H1 (cell line): ENCODE results near the gene SLC25A27.

ENCODE experiments used
- ATF2 ChIP-seq: IDR thresholded peaks from 2 replicates; pipeline ENCODE4 v1.6.1; 2012; ENCODE audit warnings: low read length, inconsistent platforms
- ATF3 ChIP-seq: IDR thresholded peaks from 2 replicates; pipeline ENCODE4 v1.6.1; 2011; ENCODE audit warnings: low read depth, mild to moderate bottlenecking, low read length; ENCODE audit not compliant: insufficient read depth
- CEBPB ChIP-seq: IDR thresholded peaks from 2 replicates; pipeline ENCODE4 v1.6.1; 2012; ENCODE audit warnings: low read depth, low read length
- CHD1 ChIP-seq: IDR thresholded peaks from 2 replicates; pipeline ENCODE4 v1.6.1; 2012; ENCODE audit warnings: low read depth, low read length, improper control_type of control experiment
- CREB1 ChIP-seq: IDR thresholded peaks from 2 replicates; pipeline ENCODE4 v1.6.1; 2012; ENCODE audit warnings: inconsistent platforms
- HDAC6 ChIP-seq: IDR thresholded peaks from one replicate; pipeline ENCODE4 v1.7.1; 2012; ENCODE audit warnings: low read depth, mild to moderate bottlenecking, inconsistent platforms, low read length, moderate library complexity
- KDM1A ChIP-seq: fragments of 200-600, 300-600 bp; sonication (generic); IDR thresholded peaks from 2 replicates; pipeline ENCODE4 v1.7.1; 2016; ENCODE audit warnings: mild to moderate bottlenecking, low read length, borderline replicate concordance
- MAX ChIP-seq: IDR thresholded peaks from 2 replicates; pipeline ENCODE4 v1.6.1; 2012; ENCODE audit warnings: inconsistent platforms
- POLR2A ChIP-seq, 2 experiments: IDR thresholded peaks; 1 replicate in 1 of 2; 2 replicates in 1 of 2; pipeline ENCODE4 v1.6.1; 2011; ENCODE audit warnings: low read depth in 2 of 2, low read length in 2 of 2, mild to moderate bottlenecking in 2 of 2; ENCODE audit errors: control extremely low read depth in 1 of 2
- RAD21 ChIP-seq, 2 experiments: IDR thresholded peaks in 1 of 2; conservative IDR thresholded peaks in 1 of 2; 2 replicates each; pipeline ENCODE4 v1.6.1; 2011; ENCODE audit warnings: low read depth in 2 of 2, low read length in 2 of 2, improper control_type of control experiment in 1 of 2, inconsistent platforms in 1 of 2, mild to moderate bottlenecking in 1 of 2, moderate library complexity in 1 of 2
- SP1 ChIP-seq: IDR thresholded peaks from 2 replicates; pipeline ENCODE4 v1.6.1; 2011; ENCODE audit warnings: low read depth, low read length
- SP2 ChIP-seq: IDR thresholded peaks from 2 replicates; pipeline ENCODE4 v1.6.1; 2012; ENCODE audit warnings: mild to moderate bottlenecking, low read length, inconsistent platforms
- TF ChIP-seq, protein P1 (sequence below), 3 experiments: IDR thresholded peaks; 1 replicate in 2 of 3; 2 replicates in 1 of 3; pipeline versions ENCODE4 v1.5.1 to v1.6.1; 2011; ENCODE audit warnings: low read length in 3 of 3, mild to moderate bottlenecking in 3 of 3, inconsistent platforms in 2 of 3, low read depth in 1 of 3, moderate library complexity in 1 of 3; ENCODE audit not compliant: insufficient read depth in 1 of 3; ENCODE audit errors: control extremely low read depth in 1 of 3

DNA sequence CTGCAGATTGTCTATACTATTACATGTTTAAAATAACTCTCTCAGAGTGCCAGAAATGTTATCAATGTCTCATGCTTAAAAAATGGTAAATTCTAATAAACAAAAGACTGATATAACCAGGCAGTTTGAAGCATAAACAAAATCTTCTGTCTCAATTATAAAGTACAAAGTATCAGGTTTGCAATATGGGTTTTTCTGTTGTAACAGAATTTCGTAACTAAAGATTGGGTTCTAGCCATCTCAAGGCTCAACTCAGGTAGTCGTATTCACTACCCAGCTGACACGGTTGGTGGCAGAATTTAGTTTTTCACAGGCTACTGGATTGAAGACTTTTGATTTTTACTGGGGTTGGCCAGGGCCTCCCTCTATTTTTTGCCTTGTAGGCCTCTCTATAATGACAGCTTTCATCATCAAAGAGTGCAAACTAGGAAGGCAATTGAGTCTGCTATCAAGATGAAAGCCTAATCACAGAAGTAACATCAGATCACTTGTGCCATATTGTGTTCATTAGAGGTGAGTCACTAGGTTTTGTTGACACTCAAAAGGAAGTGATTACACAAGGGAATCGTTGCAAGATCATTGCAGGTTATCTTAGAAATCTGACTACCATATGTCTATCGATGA lies 3.8 kb upstream of the SLC25A27 start:
- TF ChIP-seq CREB1 (no peak), HDAC6 (no peak), MAX (no peak), SP1 (no peak), RAD21 (IDR thresholded peaks at IDR 0.05 in 1 of 2, conservative IDR thresholded peaks at IDR 0.05 in 1 of 2; ENCODE audit: low read depth in 2 of 2, low read length in 2 of 2) (no peak), CHD1 (no peak), SP2 (no peak), ATF2 (no peak), POLR2A (IDR thresholded peaks at IDR 0.05; ENCODE audit: control extremely low read depth in 1 of 2, low read depth in 2 of 2, low read length in 2 of 2) (no peak), ATF3 (no peak), CEBPB (no peak), KDM1A (no peak)
- TF ChIP-seq, protein P1, sequence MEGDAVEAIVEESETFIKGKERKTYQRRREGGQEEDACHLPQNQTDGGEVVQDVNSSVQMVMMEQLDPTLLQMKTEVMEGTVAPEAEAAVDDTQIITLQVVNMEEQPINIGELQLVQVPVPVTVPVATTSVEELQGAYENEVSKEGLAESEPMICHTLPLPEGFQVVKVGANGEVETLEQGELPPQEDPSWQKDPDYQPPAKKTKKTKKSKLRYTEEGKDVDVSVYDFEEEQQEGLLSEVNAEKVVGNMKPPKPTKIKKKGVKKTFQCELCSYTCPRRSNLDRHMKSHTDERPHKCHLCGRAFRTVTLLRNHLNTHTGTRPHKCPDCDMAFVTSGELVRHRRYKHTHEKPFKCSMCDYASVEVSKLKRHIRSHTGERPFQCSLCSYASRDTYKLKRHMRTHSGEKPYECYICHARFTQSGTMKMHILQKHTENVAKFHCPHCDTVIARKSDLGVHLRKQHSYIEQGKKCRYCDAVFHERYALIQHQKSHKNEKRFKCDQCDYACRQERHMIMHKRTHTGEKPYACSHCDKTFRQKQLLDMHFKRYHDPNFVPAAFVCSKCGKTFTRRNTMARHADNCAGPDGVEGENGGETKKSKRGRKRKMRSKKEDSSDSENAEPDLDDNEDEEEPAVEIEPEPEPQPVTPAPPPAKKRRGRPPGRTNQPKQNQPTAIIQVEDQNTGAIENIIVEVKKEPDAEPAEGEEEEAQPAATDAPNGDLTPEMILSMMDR (IDR thresholded peaks at IDR 0.05; ENCODE audit: control extremely low read depth in 1 of 3, insufficient read depth in 1 of 3, low read depth in 1 of 3, low read length in 3 of 3) = no peak
